K562 (cell line): ENCODE data around the gene HELZ.

Source experiments
- E2F1 ChIP-seq: sonication (generic); formaldehyde crosslinking; IDR thresholded peaks from 2 replicates; pipeline ENCODE4 v1.8.1; 2023; ENCODE audit warnings: mild to moderate bottlenecking, missing genetic modification reagents, moderate library complexity
- EGR1 ChIP-seq: fragments of 450-650 bp; conservative IDR thresholded peaks from 2 replicates; pipeline ENCODE4 v1.6.1; 2017; ENCODE audit warnings: mild to moderate bottlenecking
- EWSR1 ChIP-seq: fragments of 450-650 bp; IDR thresholded peaks from 2 replicates; pipeline ENCODE4 v1.6.1; 2018; ENCODE audit warnings: borderline replicate concordance, mild to moderate bottlenecking, low read depth, moderate library complexity; ENCODE audit not compliant: partially characterized antibody
- HNRNPUL1 ChIP-seq: fragments of 200-400 bp; formaldehyde crosslinking; IDR thresholded peaks from 2 replicates; pipeline ENCODE4 v1.6.1; 2017; ENCODE audit warnings: low read length
- MYNN ChIP-seq, 2 experiments: sonication (generic); formaldehyde crosslinking in 1 of 2; IDR thresholded peaks; 2 replicates each; pipeline versions ENCODE4 v1.5.0 to v1.6.1; 2016 to 2020; ENCODE audit warnings: antibody characterized with exemption in 1 of 2, missing genetic modification reagents in 1 of 2
- NR2C2 ChIP-seq, 2 experiments: fragments of 200-800 bp in 1 of 2; sonication (Bioruptor generic) in 1 of 2; sonication (generic) in 1 of 2; formaldehyde crosslinking in 1 of 2; IDR thresholded peaks; 2 replicates each; pipeline versions ENCODE4 v1.6.1 to v1.8.0; 2016 to 2022; ENCODE audit warnings: mild to moderate bottlenecking in 1 of 2, missing compliant biosample characterization in 1 of 2, missing genetic modification characterization in 1 of 2, missing genetic modification reagents in 1 of 2
- RFX5 ChIP-seq: IDR thresholded peaks from 2 replicates; pipeline ENCODE4 v1.6.1; 2011; ENCODE audit warnings: low read depth, mild to moderate bottlenecking, improper control_type of control experiment, low read length
- SPI1 ChIP-seq: IDR thresholded peaks from 2 replicates; pipeline ENCODE4 v1.6.1; 2011; ENCODE audit warnings: low read depth, low read length, control low read depth, borderline replicate concordance
- STAG1 ChIP-seq: sonication (generic); formaldehyde crosslinking; IDR thresholded peaks from 2 replicates; pipeline ENCODE4 v1.5.0; 2020; ENCODE audit warnings: missing genetic modification reagents, borderline replicate concordance
- ZKSCAN1 ChIP-seq: fragments of 150-350 bp; IDR thresholded peaks from 2 replicates; pipeline ENCODE4 v1.6.1; 2016; ENCODE audit warnings: low read depth, low read length
- ZNF134 ChIP-seq: fragments of 250-450 bp; sonication (Bioruptor Pico); conservative IDR thresholded peaks from 2 replicates; pipeline ENCODE4 v1.4.0; 2020
- TF ChIP-seq, protein P1 (sequence below): IDR thresholded peaks from 2 replicates; pipeline ENCODE4 v1.6.1; 2016; ENCODE audit warnings: missing genetic modification characterization, missing compliant biosample characterization
- TF ChIP-seq, protein P2 (sequence below): sonication (generic); formaldehyde crosslinking; IDR thresholded peaks from 2 replicates; pipeline ENCODE4 v1.8.0; 2022; ENCODE audit warnings: mild to moderate bottlenecking, missing genetic modification reagents
- TF ChIP-seq, protein P3 (sequence below): fragments of 250-450 bp; sonication (Bioruptor Pico); IDR thresholded peaks from 2 replicates; pipeline ENCODE4 v1.5.0; 2022; ENCODE audit warnings: mild to moderate bottlenecking

GRCh38 chr17:67162771-67163170 lies 82.2 kb downstream of the HELZ start:
- no peak for TF ChIP-seq RFX5
- no peak for TF ChIP-seq SPI1
- TF ChIP-seq, protein P1, sequence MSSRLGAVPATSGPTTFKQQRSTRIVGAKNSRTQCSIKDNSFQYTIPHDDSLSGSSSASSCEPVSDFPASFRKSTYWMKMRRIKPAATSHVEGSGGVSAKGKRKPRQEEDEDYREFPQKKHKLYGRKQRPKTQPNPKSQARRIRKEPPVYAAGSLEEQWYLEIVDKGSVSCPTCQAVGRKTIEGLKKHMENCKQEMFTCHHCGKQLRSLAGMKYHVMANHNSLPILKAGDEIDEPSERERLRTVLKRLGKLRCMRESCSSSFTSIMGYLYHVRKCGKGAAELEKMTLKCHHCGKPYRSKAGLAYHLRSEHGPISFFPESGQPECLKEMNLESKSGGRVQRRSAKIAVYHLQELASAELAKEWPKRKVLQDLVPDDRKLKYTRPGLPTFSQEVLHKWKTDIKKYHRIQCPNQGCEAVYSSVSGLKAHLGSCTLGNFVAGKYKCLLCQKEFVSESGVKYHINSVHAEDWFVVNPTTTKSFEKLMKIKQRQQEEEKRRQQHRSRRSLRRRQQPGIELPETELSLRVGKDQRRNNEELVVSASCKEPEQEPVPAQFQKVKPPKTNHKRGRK, result no peak
- no peak for TF ChIP-seq ZKSCAN1
- no peak for TF ChIP-seq STAG1 (CRISPR knock-in tag)
- TF ChIP-seq ZNF134 (CRISPR knock-in tag), result no peak
- no peak for TF ChIP-seq E2F1 (CRISPR knock-in tag)
- no peak for TF ChIP-seq MYNN (IDR thresholded peaks at IDR 0.05)
- no peak for TF ChIP-seq MYNN (CRISPR knock-in tag; IDR thresholded peaks at IDR 0.05)
- no peak for TF ChIP-seq EGR1
- no peak for TF ChIP-seq NR2C2 (CRISPR knock-in tag; IDR thresholded peaks at IDR 0.05)
- TF ChIP-seq NR2C2 (tag; IDR thresholded peaks at IDR 0.05), result no peak
- TF ChIP-seq HNRNPUL1, result no peak
- TF ChIP-seq EWSR1, result no peak
- TF ChIP-seq, protein P2, sequence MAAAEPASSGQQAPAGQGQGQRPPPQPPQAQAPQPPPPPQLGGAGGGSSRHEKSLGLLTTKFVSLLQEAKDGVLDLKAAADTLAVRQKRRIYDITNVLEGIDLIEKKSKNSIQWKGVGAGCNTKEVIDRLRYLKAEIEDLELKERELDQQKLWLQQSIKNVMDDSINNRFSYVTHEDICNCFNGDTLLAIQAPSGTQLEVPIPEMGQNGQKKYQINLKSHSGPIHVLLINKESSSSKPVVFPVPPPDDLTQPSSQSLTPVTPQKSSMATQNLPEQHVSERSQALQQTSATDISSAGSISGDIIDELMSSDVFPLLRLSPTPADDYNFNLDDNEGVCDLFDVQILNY, result no peak
- TF ChIP-seq, protein P3, sequence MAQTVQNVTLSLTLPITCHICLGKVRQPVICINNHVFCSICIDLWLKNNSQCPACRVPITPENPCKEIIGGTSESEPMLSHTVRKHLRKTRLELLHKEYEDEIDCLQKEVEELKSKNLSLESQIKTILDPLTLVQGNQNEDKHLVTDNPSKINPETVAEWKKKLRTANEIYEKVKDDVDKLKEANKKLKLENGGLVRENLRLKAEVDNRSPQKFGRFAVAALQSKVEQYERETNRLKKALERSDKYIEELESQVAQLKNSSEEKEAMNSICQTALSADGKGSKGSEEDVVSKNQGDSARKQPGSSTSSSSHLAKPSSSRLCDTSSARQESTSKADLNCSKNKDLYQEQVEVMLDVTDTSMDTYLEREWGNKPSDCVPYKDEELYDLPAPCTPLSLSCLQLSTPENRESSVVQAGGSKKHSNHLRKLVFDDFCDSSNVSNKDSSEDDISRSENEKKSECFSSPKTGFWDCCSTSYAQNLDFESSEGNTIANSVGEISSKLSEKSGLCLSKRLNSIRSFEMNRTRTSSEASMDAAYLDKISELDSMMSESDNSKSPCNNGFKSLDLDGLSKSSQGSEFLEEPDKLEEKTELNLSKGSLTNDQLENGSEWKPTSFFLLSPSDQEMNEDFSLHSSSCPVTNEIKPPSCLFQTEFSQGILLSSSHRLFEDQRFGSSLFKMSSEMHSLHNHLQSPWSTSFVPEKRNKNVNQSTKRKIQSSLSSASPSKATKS (CRISPR knock-in tag), result no peak
